HG02884 (cell line): ENCODE measurements around the gene HOXA2.

Experiments
- ATAC-seq: cut with Tn5 transposase; IDR thresholded peaks from one replicate; pipeline ENCODE4 v1.9.1; 2021; ENCODE audit warnings: mild to moderate bottlenecking, moderate library complexity; ENCODE audit not compliant: unreplicated experiment

HOXA2 gene

DNA sequence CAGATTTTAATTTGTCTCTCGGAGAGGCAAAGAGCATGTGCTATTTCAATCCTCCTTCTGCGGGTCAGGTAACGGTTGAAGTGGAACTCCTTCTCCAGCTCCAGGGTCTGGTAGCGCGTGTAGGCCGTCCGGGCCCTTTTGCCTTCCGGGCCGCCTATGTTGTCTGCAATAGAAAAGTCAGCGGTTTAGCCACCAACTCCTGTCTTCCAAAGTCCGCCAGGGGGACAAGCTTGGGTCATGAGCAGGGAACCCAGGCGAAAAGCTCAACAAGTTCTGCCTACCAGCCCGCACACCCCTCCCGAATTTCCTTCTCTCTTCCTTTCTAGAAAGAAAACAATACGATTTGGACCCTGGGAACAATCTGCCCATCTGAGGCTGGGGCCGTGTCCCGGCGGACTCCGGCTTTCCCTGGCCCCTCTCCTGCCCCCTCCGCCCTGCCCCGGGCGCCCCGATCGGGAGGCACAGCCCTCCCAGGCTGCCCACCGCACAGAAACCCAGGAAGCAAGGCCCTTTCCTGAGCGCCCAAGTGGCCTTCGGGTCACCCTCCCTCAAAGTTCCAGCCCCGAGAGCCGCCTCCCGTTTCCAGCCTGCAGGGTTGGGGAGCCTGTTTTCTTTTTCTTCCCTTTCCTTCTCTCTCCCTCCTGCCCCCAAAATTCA is 39.6 kb upstream of the HOXA2 start:
- ATAC-seq: no peak

DNA sequence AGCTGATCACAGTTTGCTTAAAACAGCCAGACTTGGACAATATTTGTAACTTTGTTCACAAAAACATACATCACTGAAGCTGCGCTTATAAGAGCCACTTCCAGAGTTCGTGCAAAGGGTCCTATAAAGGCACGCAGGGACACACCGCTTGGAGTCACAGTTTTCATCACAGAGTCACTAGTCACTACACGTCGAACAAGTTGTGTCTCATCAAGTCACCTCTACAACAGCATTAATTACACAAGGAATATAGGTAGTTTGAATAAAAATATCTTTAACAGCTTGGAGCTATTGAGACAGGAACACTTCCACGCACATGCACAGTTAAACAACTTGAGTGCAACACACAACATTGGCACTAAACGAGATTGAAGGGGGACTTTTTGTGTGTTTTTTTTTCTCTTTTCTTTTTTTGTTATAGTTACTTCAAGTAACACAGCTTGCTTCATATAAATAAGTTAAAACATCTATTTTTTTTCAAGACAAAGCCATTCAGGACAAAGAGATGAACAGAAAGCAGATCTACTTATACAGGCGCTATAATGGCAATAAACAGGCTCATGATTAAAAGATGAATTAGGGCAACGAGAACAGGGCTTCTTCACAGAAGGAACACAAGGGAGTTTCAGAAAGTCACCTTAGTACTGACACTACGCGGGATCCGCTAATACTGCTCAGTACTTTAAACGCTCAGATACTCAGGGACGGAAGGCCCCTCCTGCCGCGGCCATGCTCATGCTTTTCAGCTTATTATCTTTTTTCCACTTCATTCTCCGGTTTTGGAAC is 38.8 kb upstream of the HOXA2 start:
- ATAC-seq: no peak

DNA sequence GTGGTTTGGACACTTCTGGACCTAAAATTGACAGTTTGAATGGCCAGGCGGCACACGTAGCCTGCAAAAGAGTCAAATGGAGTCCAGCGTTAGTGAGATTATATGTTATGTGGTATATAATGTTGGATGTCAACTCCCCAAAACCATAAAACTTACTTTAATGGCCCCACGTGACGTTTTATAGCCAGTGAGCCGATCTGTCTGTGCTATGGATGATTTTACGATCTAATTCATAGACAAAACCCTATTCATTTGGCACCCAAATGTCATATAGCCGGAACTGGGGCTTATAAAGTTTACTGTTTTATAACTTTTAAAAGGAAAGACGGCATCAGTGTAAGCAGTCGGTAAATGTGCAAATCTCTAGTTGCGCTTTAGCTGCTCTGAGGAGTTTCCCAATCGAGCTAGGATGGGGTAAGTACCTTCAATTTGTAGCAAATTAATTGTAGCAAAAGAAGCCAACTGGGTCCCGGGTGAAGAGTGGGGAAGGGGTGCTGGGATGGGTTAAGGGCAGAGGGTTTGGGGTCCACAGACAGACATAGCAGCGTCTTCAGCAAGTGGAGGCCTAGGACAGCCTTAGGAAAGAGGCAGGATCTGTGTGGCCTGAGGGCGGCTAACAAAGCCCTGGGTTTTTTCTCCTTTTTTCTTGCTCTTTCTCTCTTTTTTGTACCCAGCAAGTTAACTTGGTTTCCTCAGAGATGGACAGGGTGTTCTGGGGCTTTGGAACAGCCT is 37.8 kb upstream of the HOXA2 start:
- ATAC-seq: no peak

DNA sequence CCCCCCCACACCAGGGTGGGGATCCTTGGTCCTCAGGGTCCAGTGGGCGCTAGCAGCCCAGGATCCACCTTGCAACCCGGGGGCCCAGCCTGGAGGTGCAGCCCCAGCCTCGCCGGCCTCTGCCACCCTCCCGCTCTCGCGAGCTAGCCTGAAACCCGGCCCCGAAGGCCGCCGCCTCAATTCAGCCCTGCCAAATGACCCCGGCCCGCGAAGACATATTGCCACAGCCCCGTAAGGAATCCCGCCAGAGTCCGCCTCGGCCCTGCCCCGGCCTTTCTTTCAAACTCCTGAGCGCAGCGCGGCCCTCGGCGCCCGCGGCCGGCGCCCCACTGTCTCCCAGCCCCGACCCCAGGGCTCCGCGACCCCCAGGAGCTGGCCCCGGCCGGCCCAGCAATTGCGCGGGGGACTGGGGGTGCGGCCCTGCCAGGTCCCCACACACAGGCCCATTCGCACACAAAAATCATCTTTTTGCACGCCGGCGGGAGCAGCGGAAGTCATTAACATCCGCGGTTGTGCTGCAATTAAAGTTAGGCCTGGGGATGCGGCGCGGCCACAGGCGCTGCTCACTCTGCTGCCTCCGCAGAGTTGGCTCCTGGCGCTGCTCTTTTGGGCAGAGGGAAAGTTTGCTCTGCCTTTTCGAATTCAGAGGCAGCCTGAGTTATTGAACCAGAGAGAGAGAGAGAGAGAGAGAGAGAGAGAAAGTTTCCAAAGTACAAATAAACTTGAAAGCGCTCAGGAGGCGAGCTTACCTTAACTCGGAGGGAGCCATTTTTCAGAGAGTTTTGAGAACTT is 37.0 kb upstream of the HOXA2 start:
- no peak for ATAC-seq

DNA sequence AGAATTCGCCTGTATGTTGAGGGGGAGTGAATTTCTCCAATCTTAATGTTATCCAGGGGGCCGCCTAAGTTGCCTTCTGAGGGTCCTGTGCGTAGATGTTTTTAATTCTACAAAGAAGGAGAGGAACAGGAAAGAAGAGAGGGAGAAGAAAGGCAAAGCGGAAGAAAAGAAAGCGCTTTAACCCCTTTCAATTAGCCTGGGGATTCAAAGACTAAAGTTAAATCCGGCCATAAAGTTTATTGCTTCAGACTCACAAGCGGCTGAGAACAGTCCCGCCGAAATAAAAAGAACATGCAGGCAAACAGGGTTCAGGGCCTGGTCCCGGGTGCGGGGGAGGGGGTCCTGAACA is 36.5 kb upstream of the HOXA2 start:
- no peak for ATAC-seq

DNA sequence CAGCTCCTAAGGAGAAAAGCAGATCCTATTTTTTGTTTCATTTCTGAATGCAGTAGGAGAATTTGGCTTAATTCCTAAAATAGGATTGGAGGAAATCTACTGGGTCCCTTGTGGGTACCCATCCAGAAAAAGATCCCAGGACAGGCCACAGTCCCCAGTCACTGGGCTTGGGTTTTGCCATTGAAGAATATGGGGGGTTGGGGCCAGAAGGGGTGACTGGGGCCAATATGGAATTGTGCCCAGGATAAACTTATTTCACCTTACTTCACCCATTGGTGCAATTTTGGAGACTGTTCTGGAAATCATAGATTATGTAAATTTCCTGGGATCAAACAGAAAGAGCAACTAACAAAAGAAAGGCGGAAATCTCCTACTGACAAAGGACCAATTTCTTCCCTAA is 36.0 kb upstream of the HOXA2 start:
- ATAC-seq: no peak

DNA sequence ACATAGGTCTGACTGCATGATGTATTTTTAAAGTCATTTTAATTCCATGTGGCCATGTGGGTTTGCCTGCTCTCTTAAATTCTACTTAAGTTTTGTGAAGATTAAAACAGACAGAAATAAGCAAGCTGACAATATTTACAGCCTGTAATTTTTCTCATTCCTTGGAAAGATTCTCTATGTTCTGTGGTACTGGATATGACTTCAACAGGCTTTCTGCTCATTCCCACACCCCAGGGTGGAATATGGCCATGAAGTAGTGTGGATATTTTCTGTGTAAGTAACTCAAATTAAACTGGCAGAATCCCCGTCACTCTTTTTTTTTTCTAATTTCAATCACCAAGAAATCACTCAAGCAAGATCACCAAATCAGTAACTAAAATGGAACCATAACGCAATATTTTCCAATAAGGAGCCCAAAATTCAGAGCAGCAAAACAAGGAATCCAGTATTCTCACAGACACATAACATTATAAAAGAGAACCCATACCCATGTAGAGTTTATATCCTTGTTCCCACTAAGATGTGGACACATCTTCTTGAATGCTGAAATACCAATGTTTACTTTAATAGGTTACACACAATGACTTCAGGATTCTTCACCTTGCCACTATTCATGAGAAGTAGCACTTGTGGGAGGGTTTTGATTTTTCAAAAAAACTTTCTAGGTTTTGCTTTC is 35.3 kb upstream of the HOXA2 start:
- no peak for ATAC-seq

DNA sequence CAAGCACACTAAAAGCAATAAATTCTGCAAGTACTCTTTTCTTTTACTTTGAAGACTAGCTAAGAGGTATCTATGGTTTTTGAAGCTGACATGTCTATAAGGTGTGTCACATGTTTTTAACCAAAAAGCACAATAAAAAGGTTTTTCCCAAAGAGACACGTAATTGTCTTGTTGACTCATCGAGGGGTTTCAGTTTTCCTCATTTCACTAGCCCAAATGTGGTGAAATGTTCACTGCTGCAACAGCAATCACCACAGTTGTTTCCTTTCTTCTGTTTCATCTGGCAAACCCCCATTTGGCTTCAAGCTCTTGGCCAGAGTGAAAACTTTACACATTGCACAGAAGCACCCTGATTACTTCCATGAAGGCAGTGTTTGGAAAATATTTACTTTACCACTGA is 31.9 kb upstream of the HOXA2 start:
- ATAC-seq: no peak

DNA sequence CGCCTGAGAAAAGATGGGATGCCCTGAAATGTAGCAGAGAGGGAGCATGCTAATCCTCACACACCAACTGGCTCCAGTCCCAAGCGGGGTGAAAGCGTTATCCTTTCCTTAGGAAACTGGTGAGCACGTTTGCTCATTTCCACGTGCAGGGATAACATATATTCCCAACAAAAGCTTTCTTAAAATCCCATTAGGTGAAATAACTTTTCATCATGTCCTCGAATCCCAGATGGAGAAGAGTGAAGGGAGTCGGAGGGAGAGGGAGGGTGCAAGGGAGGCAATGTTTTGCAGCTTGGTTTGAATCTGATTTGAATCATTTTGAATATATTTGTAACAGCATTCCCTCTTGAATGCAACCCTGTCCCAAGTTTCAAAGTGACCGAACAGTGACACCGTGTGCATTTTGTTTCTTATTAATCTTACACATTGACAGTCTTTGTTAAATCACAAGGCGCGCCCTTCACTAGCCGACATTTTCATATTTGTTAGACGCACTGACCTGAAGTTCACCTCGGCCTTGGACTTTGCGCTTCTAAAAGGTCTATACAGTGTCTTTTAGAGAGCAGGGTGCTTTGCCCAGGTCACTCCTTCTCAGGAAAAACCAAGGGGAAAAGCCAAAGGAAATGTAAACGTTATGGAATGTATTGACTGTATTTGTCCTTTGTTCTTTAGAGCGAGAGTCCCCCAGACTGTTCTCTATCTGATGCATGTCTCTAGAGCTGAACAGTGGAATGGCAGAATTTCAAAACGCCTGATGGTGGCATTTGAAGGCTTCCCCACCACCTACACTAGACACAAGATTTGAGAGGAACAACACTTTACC is 31.1 kb upstream of the HOXA2 start:
- no peak for ATAC-seq

DNA sequence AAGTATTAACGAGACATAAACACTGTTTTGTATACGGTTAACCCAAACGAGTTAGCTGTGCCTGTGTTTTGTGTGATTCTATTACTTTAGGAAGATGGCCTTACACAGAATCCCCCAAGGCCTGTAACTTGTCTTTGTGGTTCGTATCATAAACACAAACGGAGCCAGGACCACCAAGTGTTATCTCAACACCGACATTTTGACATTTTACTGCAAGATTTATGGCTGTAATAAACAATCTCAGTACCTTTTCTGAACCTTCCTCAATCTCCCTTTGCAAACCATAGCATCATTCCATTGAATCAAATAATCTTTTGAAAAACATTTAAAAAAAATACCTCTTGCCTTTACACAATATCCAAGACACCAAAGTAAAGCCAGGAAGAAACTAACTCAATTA is 30.5 kb upstream of the HOXA2 start:
- ATAC-seq: no peak

DNA sequence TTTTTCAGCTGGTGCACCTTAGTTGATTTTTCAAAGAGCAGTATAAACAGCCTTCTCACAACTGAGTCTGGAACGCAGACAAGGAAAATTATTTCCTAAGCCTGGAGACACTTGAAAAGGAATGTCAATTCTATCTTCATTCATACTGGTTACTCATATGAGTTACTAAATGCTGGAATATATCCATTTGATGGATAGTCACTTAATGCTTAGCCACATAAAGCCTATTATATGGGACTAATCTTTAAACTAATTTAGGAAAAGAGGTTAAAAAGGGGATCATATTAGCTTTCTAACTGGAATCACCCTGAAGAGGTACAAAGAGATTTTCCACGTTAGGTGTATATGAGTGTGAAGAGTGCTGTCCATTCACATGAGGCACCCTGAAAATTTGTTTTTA is 29.7 kb upstream of the HOXA2 start:
- no peak for ATAC-seq

DNA sequence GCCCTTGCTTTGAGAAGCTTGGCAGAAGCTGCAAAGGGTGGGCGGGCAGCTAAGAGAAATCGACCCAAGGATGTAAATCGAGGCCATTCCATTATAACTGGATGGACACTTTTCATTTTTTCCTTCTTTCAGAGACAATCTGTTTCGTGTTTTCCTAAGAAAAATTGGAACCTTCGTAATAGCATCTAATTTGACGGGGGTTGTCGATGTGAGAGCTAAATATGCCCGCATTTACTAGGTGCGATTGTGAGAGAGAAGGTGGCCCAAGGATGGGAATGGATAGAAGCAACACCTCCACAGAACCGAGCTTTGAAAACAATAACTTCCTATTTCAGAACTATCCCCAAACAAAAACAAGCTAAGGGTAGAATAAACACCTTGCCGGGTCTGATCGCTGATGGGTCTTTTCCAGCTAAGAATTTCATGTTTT is 28.9 kb upstream of the HOXA2 start:
- ATAC-seq: no peak

DNA sequence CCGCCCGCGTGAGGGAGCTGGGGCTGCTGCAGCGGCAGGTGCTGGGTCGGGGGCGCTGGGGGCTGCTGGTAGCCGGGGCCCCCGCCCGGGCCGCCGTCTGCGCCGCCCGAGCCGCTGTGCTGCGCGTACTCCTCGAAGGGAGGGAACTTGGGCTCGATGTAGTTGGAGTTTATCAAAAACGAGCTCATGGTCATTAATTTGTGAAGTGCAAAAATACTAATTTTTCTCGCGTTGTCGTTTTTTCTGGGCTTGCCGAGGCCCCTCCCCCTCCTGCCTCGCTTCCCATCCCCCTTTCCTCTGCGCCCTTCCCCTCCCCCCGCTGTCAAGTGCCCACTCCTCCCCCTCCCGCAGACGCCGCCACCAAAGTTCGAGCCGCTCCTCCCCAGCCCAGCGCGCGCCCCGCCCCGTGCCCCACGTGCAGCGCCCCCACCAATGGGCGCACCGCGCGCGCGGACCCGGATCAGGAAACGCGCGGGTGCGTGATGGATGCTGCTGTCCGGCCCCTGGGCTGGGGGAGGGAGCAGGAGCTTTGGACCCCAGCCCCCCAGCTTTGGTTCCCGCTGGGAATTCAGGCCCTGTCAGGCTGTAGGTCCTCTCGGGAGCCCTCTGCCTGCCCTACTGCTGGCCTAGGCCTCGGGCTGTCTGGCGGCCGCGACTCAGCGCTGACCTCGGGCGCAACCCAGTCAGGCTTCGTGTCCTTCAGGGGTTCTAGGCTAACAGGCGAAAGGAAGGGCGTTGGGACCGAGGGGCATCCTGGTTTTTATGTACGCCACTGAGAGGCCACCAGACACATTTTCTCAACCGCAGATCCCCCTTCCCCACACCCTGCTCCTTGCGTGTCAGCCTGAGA is 28.3 kb upstream of the HOXA2 start, which contains the start of gene HOXA4:
TSS of gene HOXA4 (minus strand) at position 218 of the 850 bp plus-strand sequence. CDS start at position 194, 24 bp downstream.
- no peak for ATAC-seq

DNA sequence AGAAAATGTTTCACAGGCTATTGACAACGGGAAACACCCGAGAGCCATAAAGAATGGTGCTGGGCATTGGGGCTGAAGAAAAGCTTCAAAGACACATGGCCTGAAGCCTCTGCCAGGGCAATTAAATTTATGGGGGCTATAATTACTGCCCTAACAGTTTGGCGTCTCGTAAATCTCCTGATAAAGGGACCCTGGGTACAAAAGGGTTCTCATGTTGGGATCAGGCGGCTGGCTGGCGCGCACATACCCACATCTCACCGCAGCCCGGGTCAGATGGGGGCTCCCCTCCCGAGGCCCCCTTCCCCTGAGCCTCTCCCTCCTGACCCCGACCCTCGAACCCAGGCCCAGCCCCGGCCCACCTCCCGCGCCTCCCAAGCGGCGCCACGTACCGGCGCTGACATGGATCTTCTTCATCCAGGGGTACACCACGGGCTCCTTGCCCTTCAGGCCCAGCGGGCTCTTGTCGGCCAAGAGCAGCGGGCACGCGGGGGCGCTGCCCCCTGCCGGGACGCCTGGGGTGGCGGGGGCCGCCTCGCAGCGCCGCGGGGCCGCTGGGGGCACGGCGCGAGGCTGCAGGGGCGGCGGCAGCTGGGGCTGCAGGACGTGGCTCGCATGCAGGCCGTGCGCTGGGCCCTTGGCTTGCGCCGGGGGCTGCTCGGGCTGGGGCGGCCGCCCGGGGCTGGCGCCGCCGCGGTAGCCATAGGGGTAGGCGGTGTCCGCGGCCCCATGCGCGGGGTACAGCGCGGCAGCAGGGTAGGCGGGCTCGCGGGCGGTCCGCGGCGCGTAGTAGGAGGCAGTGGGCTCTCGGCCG is 27.5 kb upstream of the HOXA2 start:
- no peak for ATAC-seq

DNA sequence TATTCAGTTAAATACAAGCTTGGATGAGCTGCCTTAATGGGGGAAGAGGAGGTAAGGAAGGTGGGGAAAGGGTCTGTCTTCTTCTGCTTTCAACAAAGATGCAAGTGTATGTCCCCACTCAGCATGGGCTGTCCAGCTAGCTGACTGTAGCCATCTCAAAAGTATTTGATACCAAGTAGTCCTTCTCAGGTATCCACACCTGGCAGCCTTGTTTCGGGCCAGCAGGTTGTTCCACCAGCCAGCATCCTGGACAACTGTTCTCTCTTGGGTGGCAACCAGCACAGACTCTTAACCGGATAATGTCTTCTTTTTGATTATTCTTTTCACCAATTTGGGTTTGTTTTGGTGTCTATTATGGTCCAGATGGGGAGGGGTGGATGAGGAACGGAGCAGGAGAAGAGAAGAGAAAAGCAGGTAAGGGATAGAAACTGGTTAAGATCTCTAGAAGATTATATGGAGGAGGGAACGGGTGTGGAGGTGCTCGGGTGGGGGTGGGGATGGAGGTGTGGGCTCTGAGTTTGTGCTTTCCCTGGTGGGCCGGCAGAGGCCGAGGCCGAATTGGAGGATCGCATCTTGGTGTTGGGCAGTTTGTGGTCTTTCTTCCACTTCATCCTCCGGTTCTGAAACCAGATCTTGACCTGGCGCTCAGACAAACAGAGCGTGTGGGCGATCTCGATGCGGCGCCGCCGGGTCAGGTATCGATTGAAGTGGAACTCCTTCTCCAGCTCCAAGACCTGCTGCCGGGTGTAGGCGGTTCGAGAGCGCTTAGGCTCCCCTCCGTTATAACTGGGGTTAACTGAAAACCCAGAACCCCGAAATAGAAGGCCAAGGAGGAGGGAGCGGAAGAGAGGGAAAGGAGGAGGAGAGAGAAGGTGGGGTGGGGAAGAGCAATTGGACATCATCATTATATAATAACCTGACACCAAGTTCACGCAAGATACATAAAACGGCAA is 26.6 kb upstream of the HOXA2 start:
- ATAC-seq: no peak

DNA sequence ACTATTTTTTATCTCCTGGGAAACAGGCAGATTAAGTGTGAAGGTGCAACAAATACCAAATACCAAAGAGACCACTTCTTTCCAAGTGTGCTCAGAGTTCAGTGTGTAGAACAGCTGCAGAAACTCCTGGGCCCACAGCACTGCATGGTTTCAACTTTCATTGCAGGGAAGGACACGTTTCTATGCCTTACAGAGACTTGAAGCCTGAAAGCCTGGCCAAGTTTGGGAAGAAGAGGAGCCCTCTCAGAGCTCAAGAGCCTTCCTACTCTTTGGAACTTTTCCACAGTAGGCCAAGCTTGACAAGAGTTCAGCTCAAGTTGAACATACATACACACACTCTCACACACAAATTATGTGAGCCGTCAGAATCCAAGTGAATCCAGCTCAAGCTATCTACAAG is 25.6 kb upstream of the HOXA2 start:
- no peak for ATAC-seq
